Fibroblast of the conjunctiva (primary cell): ENCODE results near the gene AGAP2.
A peak's percentile ranks its signal among the peaks of the same experiment; 100 is the strongest.
"Not testable (repeated sequence)": the region's sequence is repeated elsewhere in the genome, so short reads cannot be mapped to it uniquely, and the experiment has no call there.

Experiments
- DNase-seq: peaks from one replicate; pipeline ENCODE4 v3.0.0-alpha.2; 2010; ENCODE audit warnings: low read depth

AGAP2 gene

GRCh38 chr12:57694459-57695019, 44.0 kb downstream of the AGAP2 start:
- DNase-seq = no peak

GRCh38 chr12:57693659-57694458, 44.7 kb downstream of the AGAP2 start, which contains the start of gene OS9:
TSS of gene OS9 (plus strand) at chr12:57694132. CDS start at chr12:57694162, 30 bp downstream.
- peak; percentile 100 for DNase-seq

GRCh38 chr12:57693317-57693658, 45.3 kb downstream of the AGAP2 start:
- no peak for DNase-seq

- no peak for DNase-seq
These were observed 46.0 kb downstream of the AGAP2 start for GRCh38 chr12:57692500-57692899.

GRCh38 chr12:57688931-57689330, 49.6 kb downstream of the AGAP2 start:
- DNase-seq = no peak

- no peak for DNase-seq
These were observed 50.7 kb downstream of the AGAP2 start for GRCh38 chr12:57687862-57688261.

GRCh38 chr12:57679697-57680096, 58.8 kb downstream of the AGAP2 start:
- no peak for DNase-seq

GRCh38 chr12:57677947-57678346, 60.6 kb downstream of the AGAP2 start:
- not testable (repeated sequence) for DNase-seq

- no peak for DNase-seq
These were observed 63.9 kb downstream of the AGAP2 start for GRCh38 chr12:57674691-57675090.
